ENCODE results near the gene ANKRD13B. TPM values are rescaled to one million over a fixed set of nuclear protein-coding genes. Genes with fewer than 3 reads are reported as not detected.

Gene ANKRD13B
- total and polyA plus RNA-seq, 2 of the 13 experiments (the other 11 are each of a cell fraction or from before 2014, with no cell fraction given) = 1.7 to 1.8 TPM

- TF ChIP-seq EP300 (IDR thresholded peaks at IDR 0.05; ENCODE audit: low read depth in 2 of 2, low read length in 2 of 2) (no peak), EP300 (CRISPR knock-in tag; IDR thresholded peaks at IDR 0.05; ENCODE audit: borderline replicate concordance) (no peak), GATAD1 (CRISPR knock-in tag; IDR thresholded peaks at IDR 0.05) (no peak), PREB (CRISPR knock-in tag; IDR thresholded peaks at IDR 0.05) (no peak), ZNF781 (CRISPR knock-in tag; IDR thresholded peaks at IDR 0.05; ENCODE audit: borderline replicate concordance, not compliant biosample characterization) (no peak), FOXA1 (IDR thresholded peaks at IDR 0.05) (no peak), FOXA1 (CRISPR knock-in tag; IDR thresholded peaks at IDR 0.05) (no peak), TBL1XR1 (IDR thresholded peaks at IDR 0.05; ENCODE audit: borderline replicate concordance, low read length, partially characterized antibody) (no peak), ZFP36L1 (CRISPR knock-in tag; IDR thresholded peaks at IDR 0.05) (no peak), THYN1 (CRISPR knock-in tag; IDR thresholded peaks at IDR 0.05; ENCODE audit: borderline replicate concordance, low read depth) (no peak), TBX2 (CRISPR knock-in tag; IDR thresholded peaks at IDR 0.05; ENCODE audit: borderline replicate concordance) (no peak), ZNF256 (CRISPR knock-in tag; conservative IDR thresholded peaks at IDR 0.05) (no peak), ZNF709 (CRISPR knock-in tag; IDR thresholded peaks at IDR 0.05) (no peak; the same call in none of the 2 replicates), HMG20B (CRISPR knock-in tag; conservative IDR thresholded peaks at IDR 0.05) (no peak), MAFG (CRISPR knock-in tag; IDR thresholded peaks at IDR 0.05) (0 out of 2 replicates have a peak, but pooled peaks have one; percentile 38), SALL1 (CRISPR knock-in tag; IDR thresholded peaks at IDR 0.05) (no peak; the same call in 1 of the 2 replicates), ZMYM4 (CRISPR knock-in tag; IDR thresholded peaks at IDR 0.05) (peak; percentile 12; the same call in 1 of the 2 replicates), ZNF12 (CRISPR knock-in tag; IDR thresholded peaks at IDR 0.05) (no peak), TIGD3 (CRISPR knock-in tag; IDR thresholded peaks at IDR 0.05; ENCODE audit: borderline replicate concordance) (no peak), PCBP1 (IDR thresholded peaks at IDR 0.05; ENCODE audit: borderline replicate concordance, low read depth, low read length) (peak; percentile 22; the same call in 1 of the 2 replicates), ZHX1 (CRISPR knock-in tag; IDR thresholded peaks at IDR 0.05; ENCODE audit: low read depth) (no peak), ELK4 (CRISPR knock-in tag; IDR thresholded peaks at IDR 0.05; ENCODE audit: borderline replicate concordance) (no peak), ZNF737 (CRISPR knock-in tag; IDR thresholded peaks at IDR 0.05; ENCODE audit: borderline replicate concordance) (no peak)
These were observed 26.2 kb upstream of the ANKRD13B start, which contains the start of gene ABHD15 (continued) for GRCh38 chr17:29566473-29567303.

Data from HepG2 (cell line).